Measurements from ENCODE around the gene SGPL1.

The SGPL1 gene

DNA sequence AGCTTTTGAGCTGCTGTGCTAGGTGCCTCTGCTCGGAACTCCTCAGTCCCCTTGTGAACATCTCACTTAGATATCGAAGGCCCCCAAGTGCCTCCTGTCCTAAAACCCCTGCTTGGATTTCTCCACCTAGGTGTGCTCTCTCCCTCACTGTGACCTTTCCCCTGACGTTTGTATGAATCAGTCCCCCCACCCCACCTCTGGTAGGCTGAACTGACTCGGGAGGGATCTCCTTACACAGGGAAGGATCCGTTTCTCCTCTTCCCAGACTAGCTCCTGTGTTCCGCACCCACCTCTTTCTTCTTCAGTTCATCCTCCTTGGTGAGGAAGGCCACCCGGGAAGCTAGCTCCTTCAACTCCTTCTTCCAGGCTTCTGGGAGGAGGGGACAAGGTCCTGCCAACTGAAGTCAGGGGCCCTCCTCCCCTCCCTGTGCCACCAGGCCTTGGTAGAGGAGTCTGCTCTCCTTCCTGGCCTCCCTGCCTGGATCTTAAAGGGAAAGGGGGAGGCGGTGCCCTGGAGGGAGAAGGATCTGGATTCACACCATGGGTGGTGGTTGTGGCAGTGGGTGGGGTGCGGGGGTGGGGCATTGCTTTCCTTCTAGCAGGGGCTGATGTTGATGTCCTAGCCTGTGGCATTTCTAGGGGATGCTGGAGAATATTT, 37.4 kb upstream of the SGPL1 start:
- TF ChIP-seq, protein P1, sequence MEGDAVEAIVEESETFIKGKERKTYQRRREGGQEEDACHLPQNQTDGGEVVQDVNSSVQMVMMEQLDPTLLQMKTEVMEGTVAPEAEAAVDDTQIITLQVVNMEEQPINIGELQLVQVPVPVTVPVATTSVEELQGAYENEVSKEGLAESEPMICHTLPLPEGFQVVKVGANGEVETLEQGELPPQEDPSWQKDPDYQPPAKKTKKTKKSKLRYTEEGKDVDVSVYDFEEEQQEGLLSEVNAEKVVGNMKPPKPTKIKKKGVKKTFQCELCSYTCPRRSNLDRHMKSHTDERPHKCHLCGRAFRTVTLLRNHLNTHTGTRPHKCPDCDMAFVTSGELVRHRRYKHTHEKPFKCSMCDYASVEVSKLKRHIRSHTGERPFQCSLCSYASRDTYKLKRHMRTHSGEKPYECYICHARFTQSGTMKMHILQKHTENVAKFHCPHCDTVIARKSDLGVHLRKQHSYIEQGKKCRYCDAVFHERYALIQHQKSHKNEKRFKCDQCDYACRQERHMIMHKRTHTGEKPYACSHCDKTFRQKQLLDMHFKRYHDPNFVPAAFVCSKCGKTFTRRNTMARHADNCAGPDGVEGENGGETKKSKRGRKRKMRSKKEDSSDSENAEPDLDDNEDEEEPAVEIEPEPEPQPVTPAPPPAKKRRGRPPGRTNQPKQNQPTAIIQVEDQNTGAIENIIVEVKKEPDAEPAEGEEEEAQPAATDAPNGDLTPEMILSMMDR (IDR thresholded peaks at IDR 0.05; ENCODE audit: borderline replicate concordance, insufficient read depth, low read depth, low read length): no peak
- H3K4me3 ChIP-seq (ENCODE audit: low read depth, low read length): no peak overlapping the region

GRCh38 chr10:70779088-70779487, 36.7 kb upstream of the SGPL1 start:
- no peak overlapping the region for H3K4me3 ChIP-seq (ENCODE audit: low read depth, low read length)
- TF ChIP-seq, protein P1 (IDR thresholded peaks at IDR 0.05; ENCODE audit: borderline replicate concordance, insufficient read depth, low read depth, low read length): no peak

GRCh38 chr10:70779511-70780369, 36.0 kb upstream of the SGPL1 start:
- no peak overlapping the region for H3K4me3 ChIP-seq (ENCODE audit: low read depth, low read length)
- TF ChIP-seq, protein P1 (IDR thresholded peaks at IDR 0.05; ENCODE audit: borderline replicate concordance, insufficient read depth, low read depth, low read length): no peak

DNA sequence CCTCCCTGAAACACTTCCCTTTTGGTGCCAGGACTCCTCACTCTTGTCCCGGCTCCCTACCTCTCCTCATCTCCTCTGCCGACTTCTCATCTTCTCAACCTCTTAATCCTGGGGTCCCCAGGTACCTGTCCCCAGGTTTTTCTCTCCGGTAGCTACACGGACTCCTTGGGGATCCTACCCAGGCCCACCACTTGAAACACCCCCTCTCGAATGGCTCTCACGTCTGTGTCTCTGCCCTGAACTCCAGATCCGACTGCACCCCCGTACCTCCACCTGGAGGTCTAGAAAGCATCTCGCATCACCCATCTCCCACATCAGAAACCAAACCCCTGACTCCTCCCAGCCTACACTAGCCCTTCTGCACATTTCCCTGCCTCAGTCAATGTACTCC, 35.4 kb upstream of the SGPL1 start:
- H3K4me3 ChIP-seq (ENCODE audit: low read depth, low read length): no peak overlapping the region
- TF ChIP-seq, protein P1 (IDR thresholded peaks at IDR 0.05; ENCODE audit: borderline replicate concordance, insufficient read depth, low read depth, low read length): no peak

DNA sequence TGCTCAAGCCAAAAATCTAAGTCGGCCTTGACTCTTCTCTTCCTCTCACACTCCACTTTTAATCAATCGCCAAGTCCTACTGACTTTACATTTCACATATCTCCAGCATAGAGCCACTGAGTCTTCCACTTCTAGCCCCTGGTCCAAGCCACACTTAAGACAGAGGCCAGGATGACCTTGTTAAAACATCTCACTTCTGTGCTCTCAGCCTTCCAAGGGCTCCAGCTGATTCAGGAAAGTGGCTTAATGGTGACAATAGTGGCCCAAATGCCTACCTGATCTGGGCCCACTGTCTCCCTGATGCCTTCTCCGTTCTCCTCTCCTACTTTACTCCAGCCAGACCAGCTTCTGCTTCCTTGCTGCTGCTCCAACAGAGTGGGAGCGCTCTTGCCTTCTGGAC, 35.0 kb upstream of the SGPL1 start:
- TF ChIP-seq, protein P1 (IDR thresholded peaks at IDR 0.05; ENCODE audit: borderline replicate concordance, insufficient read depth, low read depth, low read length): no peak
- no peak overlapping the region for H3K4me3 ChIP-seq (ENCODE audit: low read depth, low read length)

DNA sequence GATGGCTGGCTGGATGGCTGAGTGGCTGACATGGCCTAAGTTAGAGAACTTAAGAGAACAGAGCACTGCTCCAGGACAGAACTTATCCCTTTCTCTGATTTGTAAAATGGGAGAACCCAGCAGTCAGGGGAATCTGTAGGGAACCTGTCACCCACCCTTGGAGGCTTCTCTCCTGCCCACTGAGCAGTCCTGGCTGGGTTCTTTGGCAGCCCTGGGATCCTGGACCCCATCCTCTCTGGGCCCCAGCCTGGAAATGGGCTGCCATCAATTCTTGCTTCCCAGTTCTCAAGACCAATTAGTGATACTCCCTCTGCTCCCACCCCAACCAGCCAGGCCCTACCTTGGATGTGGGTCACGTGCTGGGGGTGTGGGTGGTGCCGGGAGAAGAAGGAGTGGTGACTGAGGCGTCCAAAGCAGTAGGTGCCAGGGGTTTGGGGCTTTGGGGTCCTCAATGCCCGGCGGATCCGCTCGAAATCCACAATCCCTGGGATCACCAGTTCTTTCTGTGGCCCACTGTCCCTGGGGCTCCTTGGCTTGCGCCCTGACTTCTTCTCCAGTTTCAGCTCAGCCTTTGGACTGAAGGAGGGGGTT, 34.2 kb upstream of the SGPL1 start:
- no peak overlapping the region for H3K4me3 ChIP-seq (ENCODE audit: low read depth, low read length)
- TF ChIP-seq, protein P1 (IDR thresholded peaks at IDR 0.05; ENCODE audit: borderline replicate concordance, insufficient read depth, low read depth, low read length): no peak
